22Rv1 (cell line): Measurements from ENCODE around the gene IFTAP.

ENCODE experiments used
- H3K27ac ChIP-seq: fragments of 450-650 bp; 2 replicates; pipeline ENCODE4 v1.5.1; 2017
- CTCF ChIP-seq: fragments of 450-650 bp; IDR thresholded peaks from 2 replicates; pipeline ENCODE4 v1.5.1; 2017; ENCODE audit warnings: mild to moderate bottlenecking
- ZFX ChIP-seq: fragments of 450-650 bp; IDR thresholded peaks from 2 replicates; pipeline ENCODE4 v1.6.1; 2017; ENCODE audit warnings: antibody characterized with exemption, borderline replicate concordance

The IFTAP gene

DNA sequence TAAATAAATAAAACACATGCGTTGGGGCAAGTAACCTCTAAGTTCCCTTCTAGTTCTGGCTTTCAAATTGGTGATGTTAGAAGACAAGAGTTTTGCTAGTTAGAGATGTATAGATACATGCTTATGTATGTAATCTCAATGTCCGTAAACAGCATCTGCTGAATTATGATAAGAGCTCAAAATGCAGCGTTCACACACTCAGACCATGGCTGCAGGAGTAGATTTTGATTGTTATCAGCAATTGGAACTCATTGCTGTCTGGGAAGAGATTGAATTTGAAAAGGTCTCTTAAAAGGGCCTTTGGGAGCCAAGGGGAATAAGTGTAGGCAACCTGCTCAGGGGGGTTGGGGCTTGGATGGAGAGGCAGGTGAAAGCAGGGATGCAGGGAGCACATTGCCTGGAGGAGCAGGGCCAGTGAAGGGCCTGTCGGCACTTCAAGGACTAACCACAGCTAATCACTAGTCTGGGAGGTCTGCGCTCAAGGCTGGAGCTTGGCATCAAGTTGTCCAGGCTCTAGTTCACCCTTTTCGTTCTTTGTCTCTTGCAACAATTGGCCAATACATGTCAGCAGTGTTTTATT is 29.2 kb upstream of the IFTAP start:
- TF ChIP-seq ZFX (no peak), CTCF (no peak)
- H3K27ac ChIP-seq: no peak overlapping the region

- TF ChIP-seq CTCF (no peak), ZFX (no peak)
- no peak overlapping the region for H3K27ac ChIP-seq
Measured at GRCh38 chr11:36566407-36567053, 27.8 kb upstream of the IFTAP start.

GRCh38 chr11:36567694-36568093 is 26.6 kb upstream of the IFTAP start, which contains the start of gene RAG1:
Gene RAG1, plus strand, starts transcription at chr11:36568007. Its CDS starts 5,298 bp downstream, at chr11:36573305.
- no peak within 1 kb of the TSS for H3K27ac ChIP-seq
- no peak for TF ChIP-seq ZFX

DNA sequence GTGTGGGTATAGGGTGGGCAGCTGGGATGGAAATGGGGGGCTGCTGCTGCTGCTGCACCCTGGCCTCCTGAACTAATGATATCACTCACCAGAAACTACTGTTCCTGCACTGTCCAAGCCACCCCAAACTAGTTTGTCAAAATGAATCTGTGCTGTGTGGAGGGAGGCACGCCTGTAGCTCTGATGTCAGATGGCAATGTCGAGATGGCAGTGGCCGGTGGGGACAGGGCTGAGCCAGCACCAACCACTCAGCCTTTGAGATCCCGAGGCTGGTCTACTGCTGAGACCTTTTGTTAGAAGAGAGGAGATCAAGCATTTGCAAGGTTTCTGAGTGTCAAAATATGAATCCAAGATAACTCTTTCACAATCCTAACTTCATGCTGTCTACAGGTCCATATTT is 25.2 kb upstream of the IFTAP start:
- no peak overlapping the region for H3K27ac ChIP-seq
- TF ChIP-seq ZFX (no peak), CTCF (no peak)

DNA sequence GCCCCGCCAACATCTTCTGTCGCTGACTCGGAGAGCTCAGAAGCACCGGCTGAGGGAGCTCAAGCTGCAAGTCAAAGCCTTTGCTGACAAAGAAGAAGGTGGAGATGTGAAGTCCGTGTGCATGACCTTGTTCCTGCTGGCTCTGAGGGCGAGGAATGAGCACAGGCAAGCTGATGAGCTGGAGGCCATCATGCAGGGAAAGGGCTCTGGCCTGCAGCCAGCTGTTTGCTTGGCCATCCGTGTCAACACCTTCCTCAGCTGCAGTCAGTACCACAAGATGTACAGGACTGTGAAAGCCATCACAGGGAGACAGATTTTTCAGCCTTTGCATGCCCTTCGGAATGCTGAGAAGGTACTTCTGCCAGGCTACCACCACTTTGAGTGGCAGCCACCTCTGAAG is 19.8 kb upstream of the IFTAP start:
- TF ChIP-seq CTCF: no peak
- TF ChIP-seq ZFX: no peak
- H3K27ac ChIP-seq: no peak overlapping the region

DNA sequence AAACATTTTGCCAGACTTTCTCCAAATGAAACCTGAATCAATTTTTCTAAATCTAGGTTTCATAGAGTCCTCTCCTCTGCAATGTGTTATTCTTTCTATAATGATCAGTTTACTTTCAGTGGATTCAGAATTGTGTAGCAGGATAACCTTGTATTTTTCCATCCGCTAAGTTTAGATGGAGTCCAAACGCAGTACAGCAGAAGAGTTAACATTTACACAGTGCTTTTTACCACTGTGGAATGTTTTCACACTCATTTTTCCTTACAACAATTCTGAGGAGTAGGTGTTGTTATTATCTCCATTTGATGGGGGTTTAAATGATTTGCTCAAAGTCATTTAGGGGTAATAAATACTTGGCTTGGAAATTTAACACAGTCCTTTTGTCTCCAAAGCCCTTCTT is 16.9 kb upstream of the IFTAP start:
- no peak for TF ChIP-seq ZFX
- TF ChIP-seq CTCF: no peak
- H3K27ac ChIP-seq: no peak overlapping the region

- H3K27ac ChIP-seq: no peak overlapping the region
- TF ChIP-seq ZFX: no peak
- TF ChIP-seq CTCF: no peak
Measured at GRCh38 chr11:36577859-36578258, 16.4 kb upstream of the IFTAP start.
